Erythroblast (primary cell): ENCODE results near the gene PTPRN2.

ENCODE experiments used
- DNase-seq, 2 experiments: peaks; one replicate each; lab custom pipeline; 2025; lab: John Stamatoyannopoulos, UW
- GATA1 ChIP-seq: IDR thresholded peaks from 2 replicates; pipeline ENCODE4 v1.6.1; 2011; ENCODE audit warnings: low read depth, mild to moderate bottlenecking, control low read depth, low read length, moderate library complexity
- POLR2A ChIP-seq: IDR thresholded peaks from 2 replicates; pipeline ENCODE4 v1.6.1; 2011; ENCODE audit warnings: mild to moderate bottlenecking, low read length

The PTPRN2 gene

GRCh38 chr7:158190756-158191155, 396.9 kb downstream of the PTPRN2 start:
- TF ChIP-seq POLR2A (no peak), GATA1 (no peak)
- DNase-seq, result no peak

DNA sequence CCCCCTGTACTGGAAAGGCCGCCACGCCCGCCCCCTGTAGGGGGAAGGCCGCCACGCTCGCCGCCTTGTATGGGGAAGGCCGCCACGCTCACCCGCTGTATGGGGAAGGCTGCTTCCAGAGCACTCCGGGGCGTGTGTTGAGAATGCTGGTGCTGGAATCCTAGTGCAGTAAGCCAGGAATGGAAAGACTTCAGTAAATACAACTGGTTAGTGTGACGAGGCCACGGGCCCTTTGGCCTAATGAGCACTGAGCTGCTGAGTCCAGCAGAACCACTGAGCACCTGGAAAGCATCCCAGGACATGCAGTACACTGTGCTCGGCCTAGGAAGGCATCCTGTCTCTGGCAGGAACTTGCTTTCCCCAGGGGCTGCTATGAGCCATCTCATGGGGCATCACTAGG, 398.9 kb downstream of the PTPRN2 start:
- no peak for DNase-seq
- TF ChIP-seq POLR2A, result no peak
- no peak for TF ChIP-seq GATA1

- no peak for DNase-seq
Observed at GRCh38 chr7:158187694-158187994, 400.0 kb downstream of the PTPRN2 start.

DNA sequence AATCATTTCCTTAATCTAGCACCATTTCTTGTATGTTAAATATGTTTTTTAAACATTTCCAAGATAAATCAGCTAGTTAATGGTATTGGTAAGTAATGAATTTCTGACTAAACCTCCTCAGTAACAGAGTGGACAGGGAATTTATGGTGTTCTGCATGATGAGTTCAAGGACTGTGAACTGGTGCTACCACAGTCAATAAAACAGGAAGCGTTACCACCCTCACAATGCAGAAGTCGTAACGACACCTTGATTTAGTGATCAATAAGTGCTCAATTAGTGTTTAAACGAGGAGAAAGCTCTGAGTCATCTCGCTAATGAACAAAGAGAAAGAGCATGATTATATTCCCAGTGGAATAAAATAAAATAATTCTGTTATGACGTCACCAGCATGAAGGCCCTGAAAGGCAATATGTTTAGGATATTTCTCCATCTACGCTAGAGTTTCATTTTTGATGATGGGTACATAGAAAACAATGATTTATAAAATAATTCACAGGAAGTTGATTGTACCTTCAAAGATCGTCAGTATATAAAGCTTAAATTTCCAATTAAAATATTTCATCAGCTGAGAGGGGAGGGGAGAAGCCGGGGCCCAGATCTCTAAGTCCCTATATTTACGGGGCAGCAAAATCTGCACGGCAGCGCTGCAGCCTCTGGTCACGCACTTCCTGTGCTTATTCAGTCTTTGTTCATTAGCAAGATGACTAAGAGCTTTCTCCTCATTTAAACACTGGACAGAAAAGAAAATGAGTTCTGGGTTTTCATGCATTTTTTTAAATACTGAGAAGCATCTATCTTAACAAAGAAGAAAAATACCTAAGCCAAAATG, 400.5 kb downstream of the PTPRN2 start:
- TF ChIP-seq GATA1 (no peak), POLR2A (no peak)
- DNase-seq, result no peak

More at GRCh38 chr7:158187694-158187994, 400.0 kb downstream of the PTPRN2 start:
- TF ChIP-seq GATA1 (no peak), POLR2A (no peak)

GRCh38 chr7:158186406-158186805, 401.2 kb downstream of the PTPRN2 start:
- no peak for TF ChIP-seq POLR2A
- DNase-seq, result no peak

DNA sequence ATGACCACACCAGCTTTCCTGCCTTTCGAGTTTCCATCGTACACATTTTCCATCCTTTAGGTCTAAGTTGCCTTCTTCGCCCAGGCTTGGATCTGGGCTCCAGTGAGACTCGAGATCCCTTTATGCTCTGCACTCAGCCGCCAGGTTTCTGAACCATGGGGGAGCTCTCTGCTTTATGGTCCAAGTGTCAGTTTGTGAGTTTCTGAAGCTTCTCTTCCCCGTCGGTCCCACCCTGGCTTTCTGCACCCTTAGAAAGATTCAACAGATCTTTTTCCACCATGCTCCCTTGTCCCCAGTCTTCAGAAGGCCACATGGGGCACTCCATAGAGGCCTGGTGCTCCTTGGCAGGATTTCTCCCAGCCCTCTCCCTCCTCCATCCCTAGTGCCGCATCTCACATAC, 402.0 kb downstream of the PTPRN2 start:
- DNase-seq, result no peak
- TF ChIP-seq POLR2A, result no peak
- no peak for TF ChIP-seq GATA1

- no peak for DNase-seq
- TF ChIP-seq GATA1, result no peak
- TF ChIP-seq POLR2A, result no peak
Observed at GRCh38 chr7:158183431-158183830, 404.2 kb downstream of the PTPRN2 start.

DNA sequence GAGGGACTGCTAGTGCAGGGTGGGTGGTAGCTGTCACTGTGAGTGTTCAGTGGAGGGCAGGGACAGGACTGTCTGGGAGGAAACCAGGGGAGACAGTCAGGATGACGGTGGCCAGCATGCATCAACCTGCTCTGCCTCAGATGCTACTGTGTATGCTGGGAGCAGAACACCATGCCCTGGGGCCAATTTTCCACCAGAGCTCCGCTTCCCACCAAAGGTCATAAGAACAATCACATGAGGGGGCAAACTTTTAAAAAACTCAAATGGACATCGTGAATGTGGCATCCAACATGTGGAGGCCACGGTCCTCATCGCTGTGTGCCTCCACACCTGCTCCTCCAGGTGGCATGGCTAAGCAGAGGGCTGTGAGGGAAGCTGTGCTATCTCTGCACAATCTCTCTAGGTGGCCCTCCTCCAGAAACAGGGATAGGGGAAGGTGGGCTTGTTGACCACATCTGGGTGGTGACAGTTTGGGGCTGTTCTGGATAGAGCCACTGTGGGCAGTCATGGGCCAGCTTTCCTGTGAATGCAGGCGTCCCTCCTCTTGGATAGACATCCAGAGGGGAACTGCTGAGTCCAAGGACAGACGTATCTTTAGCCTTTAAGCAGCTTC, 411.0 kb downstream of the PTPRN2 start:
- no peak for TF ChIP-seq GATA1
- no peak for TF ChIP-seq POLR2A
- DNase-seq, result no peak

GRCh38 chr7:158175779-158176178, 411.8 kb downstream of the PTPRN2 start:
- no peak for DNase-seq
- no peak for TF ChIP-seq GATA1

DNA sequence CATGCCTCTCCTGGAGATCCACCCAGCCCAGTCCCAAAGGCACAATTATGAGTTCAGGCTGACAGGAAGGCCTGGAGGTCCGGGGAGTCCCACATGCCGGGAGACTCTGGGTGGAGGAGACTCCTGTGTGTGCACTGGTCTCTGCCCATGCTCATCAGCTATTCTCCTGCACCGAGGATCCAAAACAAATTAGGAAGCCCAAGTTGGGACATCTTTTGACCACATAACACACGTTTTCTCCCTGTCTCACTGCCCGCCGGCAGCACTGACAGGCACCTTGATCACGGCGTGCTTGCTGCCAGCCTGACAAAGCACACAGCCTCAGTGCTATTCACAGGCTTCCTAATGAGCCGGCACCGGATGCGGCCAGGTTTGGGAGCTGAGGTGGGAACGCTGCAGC, 412.7 kb downstream of the PTPRN2 start:
- no peak for DNase-seq
- TF ChIP-seq GATA1 (no peak), POLR2A (no peak)

- no peak for DNase-seq
Observed at GRCh38 chr7:158167373-158167772, 420.2 kb downstream of the PTPRN2 start.

GRCh38 chr7:158166386-158167340, 421.0 kb downstream of the PTPRN2 start:
- TF ChIP-seq GATA1, result no peak
- no peak for TF ChIP-seq POLR2A
- DNase-seq, result no peak

More at GRCh38 chr7:158167373-158167772, 420.2 kb downstream of the PTPRN2 start:
- TF ChIP-seq POLR2A (no peak), GATA1 (no peak)

DNA sequence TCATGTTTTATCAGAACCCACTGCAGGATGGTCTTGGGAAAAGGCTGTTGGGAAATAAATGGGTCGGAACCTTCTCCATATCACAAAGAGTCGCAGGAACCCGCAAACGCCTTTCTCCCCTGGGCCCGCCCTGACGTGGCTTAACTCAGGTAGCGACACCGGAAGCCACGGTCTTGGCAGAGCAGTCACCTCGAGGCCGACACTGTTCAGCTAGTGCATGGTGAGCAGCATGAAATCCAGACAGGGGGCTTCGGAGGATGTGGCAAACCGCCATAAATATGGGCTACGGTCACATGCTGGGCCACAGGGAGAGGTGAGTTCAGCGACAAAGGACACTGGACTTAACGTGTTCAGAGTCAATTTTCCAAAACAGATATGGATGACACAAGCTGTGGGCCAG, 421.9 kb downstream of the PTPRN2 start:
- DNase-seq, result no peak
- TF ChIP-seq GATA1, result no peak
- no peak for TF ChIP-seq POLR2A
